OCI-M2 (cell line): ENCODE measurements around the gene BCL2L15.
A peak's percentile ranks its signal among the peaks of the same experiment; 100 is the strongest.

Source experiments
- DNase-seq: peaks from one replicate; lab custom pipeline; 2025; ENCODE audit not compliant: unreplicated experiment; lab: John Stamatoyannopoulos, UW

The BCL2L15 gene

GRCh38 chr1:113887402-113888175 lies at the start of gene BCL2L15:
BCL2L15 (minus strand) TSS chr1:113887581; CDS start chr1:113887375, 206 bp downstream.
- DNase-seq: no peak

- no peak for DNase-seq
Measured at GRCh38 chr1:113937146-113937545, 49.8 kb upstream of the BCL2L15 start.

- no peak for DNase-seq
Measured at GRCh38 chr1:113935970-113936369, 48.6 kb upstream of the BCL2L15 start.

GRCh38 chr1:113935176-113935575 lies 47.8 kb upstream of the BCL2L15 start:
- DNase-seq: no peak

- DNase-seq: no peak
Measured at GRCh38 chr1:113934511-113935055, 47.2 kb upstream of the BCL2L15 start.

GRCh38 chr1:113934006-113934405 lies 46.6 kb upstream of the BCL2L15 start:
- DNase-seq: no peak

GRCh38 chr1:113931451-113931851 lies 44.1 kb upstream of the BCL2L15 start:
- no peak for DNase-seq

- DNase-seq: no peak
Measured at GRCh38 chr1:113930499-113931161, 43.2 kb upstream of the BCL2L15 start.

GRCh38 chr1:113929750-113930498 lies 42.5 kb upstream of the BCL2L15 start:
- DNase-seq: no peak

- peak; percentile 72 for DNase-seq
Measured at GRCh38 chr1:113928941-113929749, 41.8 kb upstream of the BCL2L15 start, which contains the start of gene HIPK1. HIPK1 (plus strand) TSS chr1:113929324.

- DNase-seq: no peak
Measured at GRCh38 chr1:113928187-113928930, 41.0 kb upstream of the BCL2L15 start.

GRCh38 chr1:113924473-113924872 lies 37.1 kb upstream of the BCL2L15 start:
- no peak for DNase-seq

- no peak for DNase-seq
Measured at GRCh38 chr1:113922957-113923356, 35.6 kb upstream of the BCL2L15 start.

- no peak for DNase-seq
Measured at GRCh38 chr1:113918243-113918642, 30.9 kb upstream of the BCL2L15 start.

- no peak for DNase-seq
Measured at GRCh38 chr1:113917400-113918082, 30.2 kb upstream of the BCL2L15 start.

GRCh38 chr1:113916974-113917373 lies 29.6 kb upstream of the BCL2L15 start:
- no peak for DNase-seq

GRCh38 chr1:113913887-113914664 lies 26.7 kb upstream of the BCL2L15 start:
- no peak for DNase-seq

GRCh38 chr1:113913312-113913668 lies 25.9 kb upstream of the BCL2L15 start:
- no peak for DNase-seq
